HEK293T (cell line): Measurements from ENCODE around the gene LTB4R.

Source experiments
- CTCF ChIA-PET: fragments of 350-600 bp; formaldehyde crosslinking; extraction: SDS; loops from one replicate; lab custom pipeline; 2021; ENCODE audit warnings: antibody characterized with exemption, inconsistent platforms; lab: Yijun Ruan, JAX
- POLR2A ChIA-PET: fragments of 350-600 bp; formaldehyde crosslinking; extraction: SDS; loops from one replicate; lab custom pipeline; 2020; ENCODE audit warnings: antibody characterized with exemption, inconsistent platforms; lab: Yijun Ruan, JAX
- DNase-seq: peaks from one replicate; pipeline ENCODE4 v3.0.0; 2012; ENCODE audit warnings: mixed read lengths; ENCODE audit errors: extremely low spot score
- ARNT ChIP-seq: fragments of 450-650 bp; IDR thresholded peaks from 2 replicates; pipeline ENCODE4 v1.6.1; 2017; ENCODE audit warnings: mild to moderate bottlenecking
- BHLHE40 ChIP-seq: fragments of 450-650 bp; IDR thresholded peaks from 2 replicates; pipeline ENCODE4 v1.6.1; 2016; ENCODE audit warnings: mild to moderate bottlenecking, moderate library complexity, borderline replicate concordance
- CTBP1 ChIP-seq: fragments of 450-650 bp; IDR thresholded peaks from 2 replicates; pipeline ENCODE4 v1.6.1; 2016; ENCODE audit warnings: borderline replicate concordance
- ELF4 ChIP-seq: fragments of 450-650 bp; IDR thresholded peaks from 2 replicates; pipeline ENCODE4 v1.6.1; 2017; ENCODE audit warnings: antibody characterized with exemption
- FOXA1 ChIP-seq: fragments of 450-650 bp; IDR thresholded peaks from 2 replicates; pipeline ENCODE4 v1.6.1; 2016; ENCODE audit warnings: mild to moderate bottlenecking
- FOXK2 ChIP-seq: fragments of 450-650 bp; IDR thresholded peaks from 2 replicates; pipeline ENCODE4 v1.6.1; 2016; ENCODE audit warnings: mild to moderate bottlenecking
- FOXM1 ChIP-seq: fragments of 450-650 bp; IDR thresholded peaks from 2 replicates; pipeline ENCODE4 v1.6.1; 2017; ENCODE audit warnings: mild to moderate bottlenecking, borderline replicate concordance
- HDGF ChIP-seq: fragments of 450-650 bp; IDR thresholded peaks from 2 replicates; pipeline ENCODE4 v1.6.1; 2017; ENCODE audit warnings: antibody characterized with exemption, borderline replicate concordance
- L3MBTL2 ChIP-seq: fragments of 450-650 bp; conservative IDR thresholded peaks from 2 replicates; pipeline ENCODE4 v1.6.1; 2016; ENCODE audit warnings: mild to moderate bottlenecking
- LEF1 ChIP-seq: fragments of 450-650 bp; IDR thresholded peaks from 2 replicates; pipeline ENCODE4 v1.6.1; 2017; ENCODE audit warnings: mild to moderate bottlenecking, borderline replicate concordance
- NFRKB ChIP-seq: fragments of 450-650 bp; IDR thresholded peaks from 2 replicates; pipeline ENCODE4 v1.6.1; 2016; ENCODE audit warnings: mild to moderate bottlenecking, moderate library complexity
- SP1 ChIP-seq: fragments of 450-650 bp; IDR thresholded peaks from 2 replicates; pipeline ENCODE4 v1.6.1; 2017
- SUZ12 ChIP-seq: fragments of 450-650 bp; IDR thresholded peaks from 2 replicates; pipeline ENCODE4 v1.6.1; 2016; ENCODE audit warnings: mild to moderate bottlenecking
- TARDBP ChIP-seq: fragments of 450-650 bp; IDR thresholded peaks from 2 replicates; pipeline ENCODE4 v1.6.1; 2016
- ZNF384 ChIP-seq: fragments of 450-650 bp; IDR thresholded peaks from 2 replicates; pipeline ENCODE4 v1.6.1; 2016
- TF ChIP-seq, protein P1 (sequence below): fragments of 450-650 bp; IDR thresholded peaks from 2 replicates; pipeline ENCODE4 v1.6.1; 2016

The LTB4R gene

DNA sequence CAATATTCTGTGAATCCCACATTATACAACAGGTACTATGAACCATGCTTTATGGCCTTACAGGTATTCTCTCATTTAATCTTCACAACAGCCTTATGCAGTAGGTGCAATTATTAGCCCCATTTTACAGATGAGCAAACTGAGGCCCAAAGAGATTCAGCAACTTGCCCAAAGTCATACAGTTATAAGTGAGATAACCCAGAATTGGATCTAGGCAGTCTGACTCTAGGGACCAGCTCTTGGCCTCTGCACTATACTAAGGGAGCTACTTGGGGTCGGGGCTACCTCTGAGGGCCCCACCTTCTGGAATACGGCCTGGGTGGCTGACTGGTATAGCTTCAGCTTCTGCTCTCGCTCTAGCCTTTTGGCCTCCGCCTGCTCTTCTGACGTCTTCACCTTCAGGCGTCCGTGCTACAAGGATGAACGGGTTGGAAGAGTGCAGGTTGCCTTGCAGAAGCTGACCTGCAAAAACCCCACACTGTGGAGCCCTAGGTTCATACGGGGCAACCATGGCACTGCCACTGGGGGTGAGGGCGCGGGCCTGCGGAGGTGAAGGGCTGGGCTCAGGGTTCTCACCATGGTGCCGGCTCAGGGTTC is 40.7 kb upstream of the LTB4R start:
- TF ChIP-seq FOXM1 = no peak
- TF ChIP-seq L3MBTL2 = no peak
- no peak for TF ChIP-seq TARDBP
- TF ChIP-seq, protein P1, sequence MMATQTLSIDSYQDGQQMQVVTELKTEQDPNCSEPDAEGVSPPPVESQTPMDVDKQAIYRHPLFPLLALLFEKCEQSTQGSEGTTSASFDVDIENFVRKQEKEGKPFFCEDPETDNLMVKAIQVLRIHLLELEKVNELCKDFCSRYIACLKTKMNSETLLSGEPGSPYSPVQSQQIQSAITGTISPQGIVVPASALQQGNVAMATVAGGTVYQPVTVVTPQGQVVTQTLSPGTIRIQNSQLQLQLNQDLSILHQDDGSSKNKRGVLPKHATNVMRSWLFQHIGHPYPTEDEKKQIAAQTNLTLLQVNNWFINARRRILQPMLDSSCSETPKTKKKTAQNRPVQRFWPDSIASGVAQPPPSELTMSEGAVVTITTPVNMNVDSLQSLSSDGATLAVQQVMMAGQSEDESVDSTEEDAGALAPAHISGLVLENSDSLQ = no peak
- POLR2A ChIA-PET = interaction anchor here (0.8 to 2.5 kb wide), 26 partner anchors 10 to 171 kb away, joined by 3 to 52 read pairs (median 8); partner anchors contain the start of genes CHMP4A, CIDEB, DCAF11 and DHRS1
- CTCF ChIA-PET = interaction anchor here (0.6 to 2.0 kb wide), 9 partner anchors 8 to 180 kb away, joined by 3 to 6 read pairs (median 5); partner anchors contain the start of genes MDP1, TGM1 and TINF2
- DNase-seq = no peak

DNA sequence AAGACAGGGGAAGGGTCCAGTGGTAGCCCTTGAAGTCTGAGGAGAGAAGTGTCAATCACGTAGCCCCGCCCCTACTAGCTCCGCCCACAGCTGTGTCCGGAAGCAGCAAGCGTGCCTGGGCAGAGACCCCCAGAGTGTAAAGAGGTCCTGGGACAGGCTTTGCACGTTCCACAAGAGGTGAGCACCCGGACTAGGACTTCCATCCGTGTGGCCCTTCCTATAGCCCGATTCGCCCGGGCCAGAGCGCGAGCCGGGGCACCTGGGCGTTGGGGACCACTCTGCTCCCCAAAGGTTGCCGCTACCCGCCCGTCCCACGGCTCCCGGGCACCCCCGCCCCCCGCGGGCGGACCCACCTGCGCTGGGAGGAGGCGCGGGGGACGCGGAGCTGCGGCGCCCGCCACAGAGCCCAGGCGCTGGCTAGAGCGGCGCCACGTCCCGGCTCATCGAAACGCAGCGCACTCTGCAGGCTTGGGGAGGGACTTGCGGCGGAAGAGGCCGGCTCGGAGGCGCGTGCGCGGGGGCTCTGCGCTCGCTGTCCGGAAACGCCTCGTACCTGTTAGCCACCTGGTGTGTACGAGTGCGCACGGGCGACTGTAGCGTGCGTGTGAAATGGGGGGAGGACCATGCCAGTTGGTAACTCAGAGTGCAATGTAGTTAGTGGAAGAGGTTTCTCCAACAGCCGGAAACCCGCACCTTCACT is 40.0 kb upstream of the LTB4R start, which contains the start of gene RABGGTA:
Gene RABGGTA, minus strand, starts transcription at position 464 of the 700 bp plus-strand sequence. CDS start 482 bp downstream, outside the sequence.
- POLR2A ChIA-PET = interaction anchor here (0.8 to 2.5 kb wide), 28 partner anchors 10 to 171 kb away, joined by 3 to 52 read pairs (median 8); partner anchors contain the start of genes CHMP4A, CIDEB, DCAF11 and DHRS1
- DNase-seq = peak; percentile 94
- TF ChIP-seq L3MBTL2 (peak; percentile 85), LEF1 (0 out of 2 replicates have a peak, but pooled peaks have one; percentile 34), ARNT (peak; percentile 34; the same call in 1 of the 2 replicates), FOXK2 (no peak), FOXA1 (no peak), HDGF (no peak), NFRKB (no peak), ELF4 (0 out of 2 replicates have a peak, but pooled peaks have one; percentile 16), SP1 (no peak)
- TF ChIP-seq, protein P1 = peak; percentile 98
- CTCF ChIA-PET = interaction anchor here (0.6 to 2.0 kb wide), 11 partner anchors 9 to 181 kb away, joined by 3 to 6 read pairs (median 4); partner anchors contain the start of genes MDP1, TGM1 and TINF2

DNA sequence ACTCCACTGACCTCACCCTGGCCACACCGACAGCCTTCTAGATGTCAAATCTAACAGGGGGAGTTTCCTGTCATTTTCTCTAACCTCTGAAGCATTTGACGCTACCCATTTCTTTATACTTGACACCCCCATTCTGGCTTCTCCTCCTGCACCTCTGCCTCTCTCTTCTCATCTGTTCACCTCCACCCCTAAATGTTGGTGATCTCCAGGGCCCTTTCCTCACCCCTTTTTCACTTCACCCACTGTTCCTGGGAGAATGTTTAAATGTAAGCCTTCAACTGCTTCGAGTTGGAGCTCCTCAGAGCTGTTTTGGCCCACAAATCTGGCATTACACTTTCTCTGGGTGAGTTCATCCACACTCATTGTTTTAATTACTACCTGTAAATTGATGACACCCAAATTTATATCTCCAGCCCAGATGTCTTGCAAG is 39.5 kb upstream of the LTB4R start:
- TF ChIP-seq ZNF384 = no peak
- TF ChIP-seq L3MBTL2 = peak; percentile 50; the same call in 1 of the 2 replicates
- POLR2A ChIA-PET = interaction anchor here (0.9 to 2.5 kb wide), 24 partner anchors 10 to 170 kb away, joined by 3 to 52 read pairs (median 8); partner anchors contain the start of genes CHMP4A, CIDEB, DCAF11 and DHRS1
- CTCF ChIA-PET = interaction anchor here (0.6 to 2.0 kb wide), 6 partner anchors 9 to 56 kb away, joined by 3 to 6 read pairs (median 4); partner anchors contain the start of genes MDP1 and TINF2

DNA sequence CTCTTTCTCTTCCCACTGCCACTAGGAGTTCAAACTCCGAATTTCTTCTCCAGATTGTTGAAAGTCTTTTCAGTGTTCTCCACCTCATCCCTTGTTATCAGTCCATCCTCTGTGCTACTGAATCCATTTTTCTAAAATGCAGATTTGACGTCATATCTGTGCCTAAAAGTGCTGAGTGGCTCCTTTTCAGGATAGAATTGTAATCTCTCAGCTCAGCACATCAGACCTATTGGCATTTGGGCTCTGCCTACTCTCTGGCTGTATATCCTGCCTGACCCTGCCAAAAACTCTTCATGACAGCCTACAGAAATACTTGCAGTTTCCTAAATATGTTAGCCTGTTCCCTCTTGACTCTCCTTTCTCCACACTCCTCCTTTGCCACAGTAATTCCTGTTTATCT is 38.8 kb upstream of the LTB4R start:
- no peak for DNase-seq
- ChIA-PET POLR2A (interaction anchor here (1.9 to 2.5 kb wide), 5 partner anchors 9 to 30 kb away, joined by 13 to 52 read pairs (median 23); partner anchors contain the start of genes DHRS1, NOP9 and TINF2), CTCF (interaction anchor here (1.9 to 2.0 kb wide), 2 partner anchors 9 to 25 kb away, joined by 5 read pairs; no protein-coding TSS in a partner anchor)
- TF ChIP-seq TARDBP (no peak), LEF1 (no peak), CTBP1 (no peak), FOXM1 (no peak)

More for the DNA sequence above, 39.5 kb upstream of the LTB4R start:
- DNase-seq = no peak

DNA sequence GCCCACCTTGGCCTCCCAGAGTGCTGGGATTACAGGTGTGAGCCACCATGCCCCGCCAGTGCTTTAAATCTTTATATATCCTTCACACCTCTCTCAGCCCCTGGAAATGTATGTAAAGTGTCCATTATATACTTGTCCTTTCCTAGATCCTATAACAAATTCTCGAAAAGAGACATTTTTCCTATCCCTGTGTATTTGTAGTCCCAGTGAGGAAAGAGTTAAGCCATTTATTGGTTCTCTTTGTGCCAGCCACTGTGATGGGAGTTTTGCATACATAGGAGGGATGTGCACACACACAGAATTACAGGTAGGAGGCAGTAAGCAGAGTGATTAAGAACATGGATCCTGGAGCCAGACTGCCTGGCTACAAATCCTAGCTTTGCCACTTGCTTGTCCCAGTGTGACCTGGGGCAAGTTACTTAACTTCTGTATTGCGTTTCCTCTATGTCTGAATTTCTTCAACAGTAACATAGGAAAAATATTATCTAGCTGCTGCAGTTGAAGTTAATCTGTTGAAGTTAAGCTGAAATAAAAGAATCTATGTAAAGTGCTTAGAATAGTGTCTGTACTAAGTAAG is 37.8 kb upstream of the LTB4R start:
- CTCF ChIA-PET = interaction anchor here (1.2 kb wide), 1 partner anchor 21 kb away, joined by 3 read pairs; no protein-coding TSS in a partner anchor
- POLR2A ChIA-PET = interaction anchor here (1.0 kb wide), 1 partner anchor 31 kb away, joined by 5 read pairs; the partner anchor contains the start of gene TINF2
- peak; percentile 22 for DNase-seq
- TF ChIP-seq TARDBP = no peak
- no peak for TF ChIP-seq ARNT
- no peak for TF ChIP-seq NFRKB
- no peak for TF ChIP-seq BHLHE40
- TF ChIP-seq HDGF = no peak
- TF ChIP-seq, protein P1 = no peak
- TF ChIP-seq ZNF384 = no peak
- no peak for TF ChIP-seq FOXA1
- TF ChIP-seq L3MBTL2 = no peak
- TF ChIP-seq SP1 = no peak
- TF ChIP-seq FOXK2 = no peak
- TF ChIP-seq CTBP1 = no peak
- TF ChIP-seq FOXM1 = no peak
- TF ChIP-seq LEF1 = no peak
- TF ChIP-seq ELF4 = no peak
- TF ChIP-seq SUZ12 = no peak

DNA sequence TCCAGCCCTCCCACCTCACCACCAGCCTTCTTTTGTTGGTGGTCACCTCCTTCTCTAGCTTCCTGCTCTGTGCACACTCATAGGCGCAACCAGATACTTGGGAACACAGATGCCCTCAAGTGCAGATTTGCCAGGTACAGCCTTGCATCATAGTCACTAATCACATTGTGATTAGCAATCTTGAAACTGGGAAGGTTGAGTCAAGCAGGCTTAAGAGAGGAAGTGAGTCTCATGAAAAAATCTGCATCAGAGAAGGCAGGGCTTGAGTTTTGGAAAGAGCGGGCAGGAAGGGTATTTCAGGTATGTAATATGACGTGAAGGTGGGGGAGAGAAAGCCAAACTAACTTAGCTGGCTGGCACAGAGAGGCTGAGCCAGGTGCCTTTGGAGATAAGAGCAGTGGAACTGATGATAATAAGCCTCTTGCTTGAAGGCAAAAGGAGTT is 37.2 kb upstream of the LTB4R start:
- CTCF ChIA-PET = interaction anchor here (1.2 kb wide), 1 partner anchor 21 kb away, joined by 3 read pairs; no protein-coding TSS in a partner anchor
- DNase-seq = no peak
- POLR2A ChIA-PET = interaction anchor here (1.0 kb wide), 1 partner anchor 31 kb away, joined by 5 read pairs; the partner anchor contains the start of gene TINF2
- no peak for TF ChIP-seq BHLHE40
- TF ChIP-seq FOXK2 = no peak
- no peak for TF ChIP-seq ELF4
- no peak for TF ChIP-seq TARDBP
- no peak for TF ChIP-seq HDGF
- no peak for TF ChIP-seq FOXA1
- no peak for TF ChIP-seq FOXM1
- TF ChIP-seq SP1 = no peak
- TF ChIP-seq LEF1 = no peak
- no peak for TF ChIP-seq NFRKB
- TF ChIP-seq SUZ12 = no peak
- TF ChIP-seq L3MBTL2 = no peak
- TF ChIP-seq ARNT = no peak
- TF ChIP-seq CTBP1 = no peak
- TF ChIP-seq, protein P1 = no peak
- TF ChIP-seq ZNF384 = no peak
